Loucy (cell line): ENCODE results near the gene VSIG10.
"Not testable (repeated sequence)": the region's sequence is repeated elsewhere in the genome, so short reads cannot be mapped to it uniquely, and the experiment has no call there.

Experiments used
- H2AFZ ChIP-seq: fragments of 200-600 bp; sonication (generic); 2 replicates; pipeline ENCODE4 v1.6.0; 2016; ENCODE audit warnings: antibody characterized with exemption, mild to moderate bottlenecking, low read length, moderate library complexity
- H3F3A ChIP-seq: fragments of 200-600 bp; 2 replicates; pipeline ENCODE4 v1.6.0; 2016; ENCODE audit warnings: antibody characterized with exemption, low read depth, mild to moderate bottlenecking
- H3K27me3 ChIP-seq: fragments of 200-600 bp; sonication (generic); 2 replicates; pipeline ENCODE4 v1.6.1; 2014; ENCODE audit warnings: low read length, mild to moderate bottlenecking; ENCODE audit not compliant: insufficient read depth, poor library complexity, severe bottlenecking
- H3K36me3 ChIP-seq: fragments of 200-600 bp; sonication (generic); 2 replicates; pipeline ENCODE4 v1.6.1; 2016; ENCODE audit warnings: low read length; ENCODE audit not compliant: insufficient read depth
- H3K4me1 ChIP-seq: fragments of 200-600 bp; sonication (generic); 2 replicates; pipeline ENCODE4 v1.5.1; 2014; ENCODE audit warnings: low read length, mild to moderate bottlenecking; ENCODE audit not compliant: insufficient read depth, poor library complexity, severe bottlenecking
- H3K4me2 ChIP-seq: fragments of 200-600 bp; sonication (generic); 2 replicates; pipeline ENCODE4 v1.6.0; 2014; ENCODE audit warnings: antibody characterized with exemption, low read length, low read depth, mild to moderate bottlenecking; ENCODE audit not compliant: poor library complexity, severe bottlenecking
- H3K4me3 ChIP-seq: fragments of 200-600 bp; sonication (generic); 2 replicates; pipeline ENCODE4 v1.5.1; 2014; ENCODE audit warnings: low read length, mild to moderate bottlenecking, mixed read lengths; ENCODE audit not compliant: poor library complexity, severe bottlenecking
- H3K79me2 ChIP-seq: fragments of 200-600 bp; sonication (generic); 2 replicates; pipeline ENCODE4 v1.6.1; 2014; ENCODE audit warnings: low read length; ENCODE audit not compliant: insufficient read depth
- H3K9ac ChIP-seq: fragments of 200-600 bp; sonication (generic); 2 replicates; pipeline ENCODE4 v1.6.0; 2014; ENCODE audit warnings: mild to moderate bottlenecking, low read depth, low read length, moderate library complexity; ENCODE audit not compliant: poor library complexity, severe bottlenecking
- H3K9me2 ChIP-seq: fragments of 200-600 bp; sonication (generic); replicated peaks from 2 replicates; pipeline ENCODE4 v1.6.1; 2016; ENCODE audit warnings: low read depth, low read length, mixed read lengths
- H3K9me3 ChIP-seq: fragments of 200-600 bp; sonication (generic); 2 replicates; pipeline ENCODE4 v1.6.1; 2014; ENCODE audit warnings: mild to moderate bottlenecking, antibody characterized with exemption, low read length, low read depth; ENCODE audit not compliant: insufficient read depth
- H4K20me1 ChIP-seq: fragments of 200-600 bp; sonication (generic); 2 replicates; pipeline ENCODE4 v1.6.0; 2014; ENCODE audit warnings: antibody characterized with exemption, low read length, mild to moderate bottlenecking; ENCODE audit not compliant: insufficient read depth, poor library complexity, severe bottlenecking
- CTCF ChIP-seq: fragments of 200-600 bp; sonication (generic); conservative IDR thresholded peaks from 2 replicates; pipeline ENCODE4 v1.5.1; 2014; ENCODE audit warnings: mild to moderate bottlenecking, antibody characterized with exemption, low read length
- EZH2phosphoT487 ChIP-seq: fragments of 200-600 bp; IDR thresholded peaks from 2 replicates; pipeline ENCODE4 v1.6.1; 2018; ENCODE audit warnings: antibody characterized with exemption, mild to moderate bottlenecking, moderate library complexity, borderline replicate concordance

Gene VSIG10

GRCh38 chr12:118136559-118137003, 32.8 kb upstream of the VSIG10 start:
- no peaks in the 10 kb centered on the region for H3K27me3 ChIP-seq
- no peaks in the 10 kb centered on the region for H3K9me3 ChIP-seq
- TF ChIP-seq CTCF (no peak), EZH2phosphoT487 (no peak)
- H3K9ac ChIP-seq, result peak overlapping the region; percentile 91
- H3F3A ChIP-seq, result no peaks in the 10 kb centered on the region
- H3K36me3 ChIP-seq, result peaks cover 12% of the 10 kb centered on the region; the same call in 1 of the 2 replicates
- H3K79me2 ChIP-seq, result peaks cover 24% of the 10 kb centered on the region
- H3K9me2 ChIP-seq, result no peaks in the 10 kb centered on the region
- peak overlapping the region; percentile 93 for H3K4me2 ChIP-seq
- H3K4me1 ChIP-seq, result peaks cover 22% of the 10 kb centered on the region
- peak overlapping the region; percentile 93 for H2AFZ ChIP-seq
- peak overlapping the region; percentile 85 for H3K4me3 ChIP-seq
- H4K20me1 ChIP-seq, result no peaks in the 10 kb centered on the region

GRCh38 chr12:118135788-118136558, 32.2 kb upstream of the VSIG10 start, which contains the start of gene PEBP1:
Gene PEBP1, plus strand, starts transcription at chr12:118136124. Its CDS starts 86 bp downstream, at chr12:118136210.
- Histone ChIP-seq H3F3A (no peaks in the 10 kb centered on the region), H3K4me2 (peak within 1 kb of the TSS; percentile 93), H3K4me1 (peaks cover 22% of the 10 kb centered on the region), H3K79me2 (peaks cover 24% of the 10 kb centered on the region), H3K9ac (peak within 1 kb of the TSS; percentile 91), H3K4me3 (peak within 1 kb of the TSS; percentile 85), H3K9me2 (no peaks in the 10 kb centered on the region), H3K27me3 (no peaks in the 10 kb centered on the region), H2AFZ (peak within 1 kb of the TSS; percentile 93), H3K36me3 (peaks cover 7% of the 10 kb centered on the region; the same call in 1 of the 2 replicates), H4K20me1 (no peaks in the 10 kb centered on the region), H3K9me3 (no peaks in the 10 kb centered on the region)
- no peak for TF ChIP-seq EZH2phosphoT487
- TF ChIP-seq CTCF, result no peak

- not testable (repeated sequence) for H3K79me2 ChIP-seq
Measured at GRCh38 chr12:118129436-118129835, 25.6 kb upstream of the VSIG10 start.

GRCh38 chr12:118127867-118128266, 24.1 kb upstream of the VSIG10 start:
- Histone ChIP-seq H3K9me2 (no peaks in the 10 kb centered on the region), H4K20me1 (no peaks in the 10 kb centered on the region), H3F3A (no peaks in the 10 kb centered on the region), H3K9ac (no peak overlapping the region), H3K4me3 (no peak overlapping the region), H3K36me3 (no peaks in the 10 kb centered on the region), H3K4me1 (peaks cover 5% of the 10 kb centered on the region), H3K9me3 (no peaks in the 10 kb centered on the region), H3K4me2 (no peak overlapping the region), H3K27me3 (no peaks in the 10 kb centered on the region), H2AFZ (no peak overlapping the region), H3K79me2 (no peaks in the 10 kb centered on the region)
- TF ChIP-seq CTCF (no peak), EZH2phosphoT487 (no peak)

More at GRCh38 chr12:118129436-118129835, 25.6 kb upstream of the VSIG10 start:
- H3K4me2 ChIP-seq, H3K4me3 ChIP-seq, H4K20me1 ChIP-seq, H3K36me3 ChIP-seq, H3K4me1 ChIP-seq, H2AFZ ChIP-seq, H3K9ac ChIP-seq, H3F3A ChIP-seq, H3K9me2 ChIP-seq, H3K27me3 ChIP-seq, H3K9me3 ChIP-seq: not testable (repeated sequence)
